ENCODE results near the gene CDH13. TPM values are rescaled to one million over a fixed set of nuclear protein-coding genes. Genes with fewer than 3 reads are reported as not detected.

CDH13 gene
- total and polyA plus RNA-seq, 10 of the 15 experiments (the other 5 are each of a cell fraction or from before 2014, with no cell fraction given) = under 0.01 to 0.05 TPM; not detected in 8

DNA sequence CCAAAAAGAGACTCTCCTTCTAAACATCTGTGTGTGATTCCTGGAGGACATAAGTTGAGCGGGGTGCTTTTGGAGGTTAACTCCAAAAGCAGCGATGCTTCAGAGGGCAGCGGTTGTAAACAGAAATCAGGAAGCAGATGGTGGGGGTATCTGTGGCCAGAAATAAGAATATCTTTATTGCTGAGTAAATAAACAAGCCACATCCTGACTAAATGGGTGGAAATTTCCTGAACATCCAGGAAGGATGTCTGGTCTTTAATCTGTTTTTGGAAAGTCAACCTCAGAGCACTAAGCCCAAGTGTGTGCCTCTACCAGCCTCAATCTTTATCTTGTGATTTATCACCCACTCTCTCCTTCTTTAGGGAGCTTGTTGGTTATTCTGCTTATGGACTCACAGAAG lies 123.3 kb downstream of the CDH13 start (continued):
- TF ChIP-seq SIN3A (IDR thresholded peaks at IDR 0.05; ENCODE audit: low read depth, low read length) (no peak), IKZF2 (IDR thresholded peaks at IDR 0.05) (no peak), CBFB (IDR thresholded peaks at IDR 0.05; ENCODE audit: low read depth) (no peak), SPI1 (IDR thresholded peaks at IDR 0.05; ENCODE audit: borderline replicate concordance, insufficient read depth, low read depth, low read length) (no peak), CREM (IDR thresholded peaks at IDR 0.05; ENCODE audit: low read depth) (no peak), SMAD1 (IDR thresholded peaks at IDR 0.05; ENCODE audit: low read depth, partially characterized antibody) (no peak), RBBP5 (conservative IDR thresholded peaks at IDR 0.05) (no peak), SMARCA5 (IDR thresholded peaks at IDR 0.05) (no peak)
- TF ChIP-seq, protein P1, sequence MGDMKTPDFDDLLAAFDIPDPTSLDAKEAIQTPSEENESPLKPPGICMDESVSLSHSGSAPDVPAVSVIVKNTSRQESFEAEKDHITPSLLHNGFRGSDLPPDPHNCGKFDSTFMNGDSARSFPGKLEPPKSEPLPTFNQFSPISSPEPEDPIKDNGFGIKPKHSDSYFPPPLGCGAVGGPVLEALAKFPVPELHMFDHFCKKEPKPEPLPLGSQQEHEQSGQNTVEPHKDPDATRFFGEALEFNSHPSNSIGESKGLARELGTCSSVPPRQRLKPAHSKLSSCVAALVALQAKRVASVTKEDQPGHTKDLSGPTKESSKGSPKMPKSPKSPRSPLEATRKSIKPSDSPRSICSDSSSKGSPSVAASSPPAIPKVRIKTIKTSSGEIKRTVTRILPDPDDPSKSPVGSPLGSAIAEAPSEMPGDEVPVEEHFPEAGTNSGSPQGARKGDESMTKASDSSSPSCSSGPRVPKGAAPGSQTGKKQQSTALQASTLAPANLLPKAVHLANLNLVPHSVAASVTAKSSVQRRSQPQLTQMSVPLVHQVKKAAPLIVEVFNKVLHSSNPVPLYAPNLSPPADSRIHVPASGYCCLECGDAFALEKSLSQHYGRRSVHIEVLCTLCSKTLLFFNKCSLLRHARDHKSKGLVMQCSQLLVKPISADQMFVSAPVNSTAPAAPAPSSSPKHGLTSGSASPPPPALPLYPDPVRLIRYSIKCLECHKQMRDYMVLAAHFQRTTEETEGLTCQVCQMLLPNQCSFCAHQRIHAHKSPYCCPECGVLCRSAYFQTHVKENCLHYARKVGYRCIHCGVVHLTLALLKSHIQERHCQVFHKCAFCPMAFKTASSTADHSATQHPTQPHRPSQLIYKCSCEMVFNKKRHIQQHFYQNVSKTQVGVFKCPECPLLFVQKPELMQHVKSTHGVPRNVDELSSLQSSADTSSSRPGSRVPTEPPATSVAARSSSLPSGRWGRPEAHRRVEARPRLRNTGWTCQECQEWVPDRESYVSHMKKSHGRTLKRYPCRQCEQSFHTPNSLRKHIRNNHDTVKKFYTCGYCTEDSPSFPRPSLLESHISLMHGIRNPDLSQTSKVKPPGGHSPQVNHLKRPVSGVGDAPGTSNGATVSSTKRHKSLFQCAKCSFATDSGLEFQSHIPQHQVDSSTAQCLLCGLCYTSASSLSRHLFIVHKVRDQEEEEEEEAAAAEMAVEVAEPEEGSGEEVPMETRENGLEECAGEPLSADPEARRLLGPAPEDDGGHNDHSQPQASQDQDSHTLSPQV (IDR thresholded peaks at IDR 0.05) = no peak
- TF ChIP-seq, protein P2, sequence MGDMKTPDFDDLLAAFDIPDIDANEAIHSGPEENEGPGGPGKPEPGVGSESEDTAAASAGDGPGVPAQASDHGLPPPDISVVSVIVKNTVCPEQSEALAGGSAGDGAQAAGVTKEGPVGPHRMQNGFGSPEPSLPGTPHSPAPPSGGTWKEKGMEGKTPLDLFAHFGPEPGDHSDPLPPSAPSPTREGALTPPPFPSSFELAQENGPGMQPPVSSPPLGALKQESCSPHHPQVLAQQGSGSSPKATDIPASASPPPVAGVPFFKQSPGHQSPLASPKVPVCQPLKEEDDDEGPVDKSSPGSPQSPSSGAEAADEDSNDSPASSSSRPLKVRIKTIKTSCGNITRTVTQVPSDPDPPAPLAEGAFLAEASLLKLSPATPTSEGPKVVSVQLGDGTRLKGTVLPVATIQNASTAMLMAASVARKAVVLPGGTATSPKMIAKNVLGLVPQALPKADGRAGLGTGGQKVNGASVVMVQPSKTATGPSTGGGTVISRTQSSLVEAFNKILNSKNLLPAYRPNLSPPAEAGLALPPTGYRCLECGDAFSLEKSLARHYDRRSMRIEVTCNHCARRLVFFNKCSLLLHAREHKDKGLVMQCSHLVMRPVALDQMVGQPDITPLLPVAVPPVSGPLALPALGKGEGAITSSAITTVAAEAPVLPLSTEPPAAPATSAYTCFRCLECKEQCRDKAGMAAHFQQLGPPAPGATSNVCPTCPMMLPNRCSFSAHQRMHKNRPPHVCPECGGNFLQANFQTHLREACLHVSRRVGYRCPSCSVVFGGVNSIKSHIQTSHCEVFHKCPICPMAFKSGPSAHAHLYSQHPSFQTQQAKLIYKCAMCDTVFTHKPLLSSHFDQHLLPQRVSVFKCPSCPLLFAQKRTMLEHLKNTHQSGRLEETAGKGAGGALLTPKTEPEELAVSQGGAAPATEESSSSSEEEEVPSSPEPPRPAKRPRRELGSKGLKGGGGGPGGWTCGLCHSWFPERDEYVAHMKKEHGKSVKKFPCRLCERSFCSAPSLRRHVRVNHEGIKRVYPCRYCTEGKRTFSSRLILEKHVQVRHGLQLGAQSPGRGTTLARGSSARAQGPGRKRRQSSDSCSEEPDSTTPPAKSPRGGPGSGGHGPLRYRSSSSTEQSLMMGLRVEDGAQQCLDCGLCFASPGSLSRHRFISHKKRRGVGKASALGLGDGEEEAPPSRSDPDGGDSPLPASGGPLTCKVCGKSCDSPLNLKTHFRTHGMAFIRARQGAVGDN (IDR thresholded peaks at IDR 0.05) = no peak
